Measurements from ENCODE around the gene GNL1.

The GNL1 gene

DNA sequence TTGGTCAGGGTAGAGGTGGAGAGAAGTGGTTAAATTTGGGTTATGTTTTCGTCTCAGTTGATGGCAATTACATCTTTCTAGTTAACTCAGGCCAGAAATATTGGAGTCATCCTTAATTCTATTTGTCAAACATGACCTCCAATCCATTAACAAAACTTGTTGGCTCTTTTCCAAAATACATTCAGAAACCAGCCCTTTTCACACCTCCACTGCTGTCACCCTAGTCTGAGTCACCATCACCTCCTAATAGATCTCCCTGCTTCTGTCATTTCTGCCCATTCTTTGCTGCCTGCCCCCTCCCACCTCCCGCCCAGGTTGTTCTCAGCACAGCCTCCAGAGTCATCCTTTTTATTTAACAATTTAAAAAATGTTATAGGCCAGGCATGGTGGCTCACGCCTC lies 12.0 kb upstream of the GNL1 start:
- DNase-seq (ENCODE audit: low spot score), result peak; percentile 45

DNA sequence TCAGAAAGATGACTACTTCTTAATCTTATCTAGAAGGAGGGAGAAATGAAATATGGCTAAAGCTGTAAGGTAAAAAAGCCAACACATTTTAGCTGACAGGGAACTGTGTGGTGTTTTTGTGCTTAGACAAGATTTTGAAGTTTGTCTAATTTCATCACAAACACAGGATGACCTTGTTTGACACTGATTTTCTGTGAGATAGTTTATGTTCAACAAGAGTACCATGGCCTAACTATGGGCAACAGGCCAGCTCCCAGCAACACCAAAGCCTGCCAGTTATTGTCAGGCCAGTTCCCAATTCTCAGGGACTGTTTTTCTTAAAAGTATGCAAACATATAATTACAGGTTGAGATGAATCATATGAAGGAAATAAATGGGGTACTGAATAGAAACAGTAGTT lies 9.5 kb upstream of the GNL1 start:
- DNase-seq (ENCODE audit: low spot score), result no peak

DNA sequence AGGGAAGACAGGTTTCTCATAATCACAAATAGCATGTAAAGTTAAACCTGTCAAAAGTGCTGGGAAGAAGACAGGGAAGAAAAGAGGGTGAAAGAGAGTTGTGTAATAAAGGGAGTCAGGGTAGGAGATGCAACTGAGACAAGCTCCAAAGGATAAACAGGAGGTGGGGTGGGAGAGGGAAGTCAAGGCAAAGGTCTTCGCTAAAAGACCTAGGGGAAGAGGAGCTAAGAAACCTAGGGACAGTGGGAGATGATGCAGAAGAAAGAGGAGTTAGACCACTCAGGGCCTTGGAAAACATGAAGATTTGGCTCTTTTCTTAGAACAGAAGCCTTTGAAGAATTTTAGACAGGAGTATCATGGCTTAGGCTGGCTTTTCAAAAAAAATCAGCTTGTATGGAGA lies 7.8 kb upstream of the GNL1 start:
- DNase-seq (ENCODE audit: low spot score), result no peak

DNA sequence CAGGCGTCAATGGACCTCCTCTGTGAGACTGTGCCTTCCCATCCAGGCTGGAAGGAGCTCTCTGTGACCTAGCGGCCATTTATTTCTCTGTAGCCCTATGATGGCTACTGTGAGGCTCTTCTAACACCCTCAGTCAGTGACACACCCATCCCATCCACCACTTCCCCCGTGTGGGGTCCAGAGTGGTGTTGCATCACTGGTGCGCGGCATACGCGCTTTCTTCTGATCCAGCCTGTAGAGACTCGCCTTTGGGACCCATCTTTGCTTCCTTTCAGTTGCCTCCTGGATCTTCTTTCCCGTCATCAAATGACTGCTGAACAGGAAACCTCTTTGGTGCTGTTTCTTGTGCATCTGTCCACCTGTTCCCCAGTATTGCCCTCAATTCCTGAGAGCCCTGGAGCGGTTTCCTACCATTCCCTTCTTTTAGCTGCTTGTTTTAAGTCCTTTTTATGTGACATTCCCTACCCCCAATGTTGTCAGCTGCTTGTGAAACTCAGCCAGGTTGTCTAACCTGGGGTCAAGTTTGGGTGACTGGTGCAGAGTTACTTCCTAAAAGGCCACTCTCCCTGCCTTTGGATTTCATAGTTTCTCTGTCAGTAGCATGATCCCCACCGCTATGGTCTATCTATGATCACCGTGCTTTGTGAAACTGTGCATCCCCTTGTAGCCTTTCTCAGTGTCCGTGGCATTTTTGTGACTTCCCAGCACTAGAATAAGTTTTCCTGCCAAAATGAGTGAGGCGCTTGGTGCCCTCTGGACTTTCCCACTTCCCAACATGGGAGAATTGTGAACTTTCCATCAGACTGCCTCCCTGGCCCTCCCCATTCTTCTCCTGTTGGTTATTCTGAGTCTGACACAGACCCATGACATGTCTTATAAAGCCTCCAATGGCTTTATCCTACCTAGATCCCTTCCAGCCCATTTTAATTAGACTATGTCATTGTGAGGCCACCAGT lies 6.5 kb upstream of the GNL1 start:
- DNase-seq (ENCODE audit: low spot score), result no peak

DNA sequence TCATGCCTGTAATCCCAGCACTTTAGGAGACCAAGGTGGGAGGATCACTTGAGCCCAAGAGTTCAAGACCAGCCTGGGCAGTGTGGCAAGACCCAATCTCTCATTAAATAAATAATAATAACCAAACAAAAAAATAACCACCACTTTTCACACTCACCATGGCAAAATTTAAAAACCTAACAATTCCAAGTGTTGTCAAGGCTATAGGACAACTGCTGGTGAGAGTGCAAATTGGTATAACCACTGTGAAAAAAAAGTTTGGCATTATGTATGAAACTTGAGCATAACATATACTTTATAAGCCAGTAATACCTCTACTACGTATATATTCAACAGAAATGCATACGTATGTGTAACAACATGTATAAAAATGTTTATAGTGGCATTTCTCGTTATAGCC lies 4.6 kb upstream of the GNL1 start:
- DNase-seq (ENCODE audit: low spot score), result no peak

DNA sequence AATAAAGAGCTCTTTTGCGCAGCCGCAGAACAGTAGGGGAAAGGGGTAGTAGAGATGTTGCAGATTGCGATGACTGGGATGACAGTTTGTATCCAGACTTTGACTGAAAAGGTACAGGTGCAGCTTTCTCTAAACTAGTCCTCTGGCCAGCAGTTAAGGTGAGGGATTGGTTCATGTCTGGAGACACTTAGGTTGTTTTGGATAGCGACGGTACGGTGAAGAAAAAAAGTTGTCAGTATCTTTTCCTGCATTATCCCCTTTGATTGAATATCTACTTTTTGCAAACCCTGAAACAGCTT lies 1.3 kb upstream of the GNL1 start:
- peak; percentile 54 for DNase-seq (ENCODE audit: low spot score)

DNA sequence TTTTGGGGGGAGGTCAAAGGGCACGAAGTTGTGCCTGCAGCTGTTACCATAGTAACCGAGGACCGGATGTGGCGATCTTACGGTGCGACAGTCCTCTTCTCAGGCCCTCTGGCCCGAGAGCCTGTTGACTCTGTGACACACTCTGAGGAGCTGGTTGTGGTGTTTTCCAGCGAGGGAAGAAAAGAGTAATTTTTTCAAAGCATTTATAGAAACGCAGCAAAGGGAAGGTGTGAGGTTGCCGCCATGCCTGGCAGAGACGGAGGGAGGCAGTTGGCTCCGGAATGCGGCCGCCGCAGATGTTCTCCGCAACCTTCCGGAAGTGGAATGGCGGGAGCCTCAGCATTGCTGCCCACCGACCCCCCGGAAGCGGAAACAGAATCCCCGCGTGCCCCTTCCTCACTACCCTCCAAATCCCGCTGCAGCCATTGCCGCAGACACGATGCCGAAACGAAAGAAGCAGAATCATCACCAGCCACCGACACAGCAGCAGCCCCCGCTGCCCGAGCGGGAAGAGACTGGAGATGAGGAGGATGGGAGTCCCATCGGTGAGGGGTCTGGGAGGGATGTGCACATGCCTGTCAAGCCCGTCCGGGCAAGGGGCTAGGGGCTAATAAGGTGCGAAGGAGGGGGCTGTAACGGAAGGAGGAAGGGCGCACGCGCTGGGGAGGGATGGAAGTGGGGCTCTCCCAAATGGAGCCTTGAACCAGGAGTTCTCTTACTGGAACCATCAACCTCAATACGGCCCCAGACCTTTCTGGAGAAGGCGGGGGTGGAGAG lies 805 bp upstream of the GNL1 start, which contains the start of gene PRR3:
PRR3 (plus strand) TSS at position 390 of the 777 bp plus-strand sequence; CDS start at position 440, 50 bp downstream.
- DNase-seq (ENCODE audit: low spot score), result peak; percentile 92

DNA sequence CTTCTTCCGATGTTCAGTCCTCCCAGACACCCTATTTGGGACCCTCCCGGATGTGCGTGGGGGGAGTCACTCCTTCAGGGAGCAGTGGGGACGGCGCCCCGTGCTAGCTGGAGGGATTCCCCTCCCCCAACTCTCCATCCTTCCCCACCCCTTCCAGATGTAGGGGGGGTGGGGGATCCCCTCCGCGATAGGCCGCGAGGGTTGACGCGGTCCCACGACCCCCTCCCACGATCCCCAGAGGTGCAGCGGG lies 548 bp downstream of the GNL1 start:
- DNase-seq (ENCODE audit: low spot score), result no peak

DNA sequence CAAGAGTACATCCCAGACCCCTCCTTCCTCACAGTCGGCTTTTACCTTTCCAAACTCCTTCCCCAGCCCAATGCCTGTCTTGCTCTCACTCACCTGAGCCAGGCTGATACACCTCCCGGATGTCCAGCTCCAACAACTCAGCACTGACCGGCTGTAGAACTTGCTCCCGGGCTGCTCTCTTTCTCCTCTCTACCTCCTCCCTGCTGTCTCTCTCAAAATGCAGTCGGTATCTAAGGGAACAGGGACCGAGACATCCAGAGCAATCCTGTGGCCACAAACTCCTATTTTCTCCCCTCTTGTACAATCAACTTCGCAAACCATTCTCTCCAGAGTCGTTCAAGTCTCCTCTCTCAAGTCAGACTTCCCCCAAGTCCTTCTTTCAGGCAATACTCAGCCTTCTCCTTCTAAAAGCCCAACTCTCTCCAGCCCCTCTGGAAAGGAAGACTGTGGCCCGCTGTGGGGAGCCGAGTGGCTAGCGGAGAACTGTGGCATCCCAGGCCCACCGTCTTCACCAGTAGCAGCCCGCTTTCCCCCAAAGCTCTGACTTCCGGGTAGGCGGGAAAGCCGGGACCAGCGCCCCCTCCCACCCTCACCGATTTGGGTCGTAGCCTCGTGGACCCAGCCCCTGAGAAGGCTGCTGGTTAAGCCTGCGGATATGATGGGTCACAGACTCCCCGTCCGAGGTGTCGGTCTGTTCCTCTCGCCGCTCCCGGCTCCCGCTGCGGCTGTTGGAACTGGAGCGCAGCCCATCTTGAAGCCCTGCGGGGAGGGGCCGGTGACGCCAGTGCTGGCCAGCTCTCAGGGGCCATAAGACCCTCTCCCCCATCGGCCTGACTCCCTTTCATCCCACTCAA lies 1.1 kb downstream of the GNL1 start:
- peak; percentile 27 for DNase-seq (ENCODE audit: low spot score)

DNA sequence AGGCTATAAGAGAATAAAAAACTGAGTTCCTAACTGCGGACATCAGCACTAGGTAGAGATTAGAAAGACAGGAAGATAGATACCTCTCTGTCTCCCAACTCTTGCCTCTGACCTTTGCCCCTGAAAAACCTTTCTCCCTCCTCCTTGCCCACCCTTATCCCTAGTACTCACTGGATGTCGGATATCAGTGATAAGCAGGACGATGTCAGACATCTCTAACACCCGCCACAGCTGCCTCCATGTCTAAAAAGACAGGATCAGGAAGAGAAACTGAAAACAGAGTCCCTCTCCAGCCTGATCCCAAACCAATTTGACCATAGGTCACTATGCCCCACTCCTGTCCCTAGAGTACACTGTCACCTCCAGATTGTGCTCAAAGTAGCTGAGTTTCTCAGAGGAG lies 1.9 kb downstream of the GNL1 start:
- DNase-seq (ENCODE audit: low spot score), result no peak

DNA sequence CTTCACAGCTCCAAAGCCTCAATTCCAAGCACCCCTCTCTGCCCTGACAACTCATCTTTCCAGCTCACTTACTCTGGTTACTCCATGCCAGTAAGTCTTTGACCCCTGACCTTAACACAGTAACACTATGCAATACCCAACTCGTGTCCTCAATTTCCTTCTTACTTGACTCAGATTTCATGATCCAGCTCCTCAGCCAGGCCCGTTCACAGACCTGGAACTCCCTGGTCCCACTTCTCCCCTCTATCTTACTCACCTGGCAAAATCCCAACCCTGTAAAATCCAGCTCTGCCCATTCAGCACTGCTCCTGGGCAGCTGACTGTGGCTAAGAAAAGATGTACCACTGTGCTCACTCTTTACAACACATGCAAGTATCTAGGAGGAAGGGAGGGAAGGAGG lies 7.9 kb downstream of the GNL1 start:
- DNase-seq (ENCODE audit: low spot score), result peak; percentile 83

DNA sequence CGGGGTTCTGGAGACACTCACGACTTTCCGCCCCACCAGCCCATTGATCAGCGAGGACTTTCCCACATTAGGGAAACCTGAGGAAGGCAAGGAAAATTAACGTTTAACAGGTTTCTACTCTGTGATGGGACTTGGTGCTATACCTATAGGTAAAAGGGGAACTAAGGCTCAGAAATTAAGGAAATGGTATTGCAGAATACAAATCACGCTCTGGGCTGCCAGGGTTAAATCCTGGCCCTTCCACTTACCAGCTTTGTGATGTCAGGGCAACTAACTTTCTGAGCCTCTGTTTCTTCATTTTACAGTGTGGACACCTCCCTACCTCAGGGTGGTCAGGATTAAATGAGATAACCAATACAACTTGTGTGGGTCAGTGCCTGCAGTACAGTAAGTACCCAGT lies 8.8 kb downstream of the GNL1 start:
- DNase-seq (ENCODE audit: low spot score), result no peak

DNA sequence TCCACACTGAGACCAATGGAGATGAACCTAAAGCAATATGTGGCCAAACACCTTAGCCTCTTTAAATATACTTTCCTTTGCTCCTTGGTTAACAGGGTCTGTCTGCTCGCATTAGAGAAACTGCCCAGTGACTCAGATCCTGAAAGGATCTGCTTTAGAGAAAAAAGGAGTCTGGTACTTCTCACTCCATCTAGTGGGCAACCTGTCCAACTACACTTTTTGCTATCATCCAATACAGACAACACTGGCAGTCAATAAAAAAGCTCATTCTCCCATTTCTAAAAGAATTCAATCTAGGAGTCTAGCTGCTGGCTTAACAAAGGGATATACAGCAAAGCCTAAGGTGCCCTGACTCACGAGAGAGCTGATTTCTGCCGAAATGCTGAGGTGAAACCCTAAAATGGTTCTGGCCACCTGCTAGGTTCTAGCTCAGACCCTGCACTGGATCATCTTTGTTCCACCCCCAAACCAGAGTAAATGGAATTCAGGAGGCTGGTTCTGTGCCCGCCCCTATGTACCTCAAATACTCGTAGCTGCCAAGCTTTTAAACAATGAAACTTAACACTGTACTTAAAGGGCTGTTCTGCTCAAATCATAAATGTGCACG lies 11.5 kb downstream of the GNL1 start:
- peak; percentile 73 for DNase-seq (ENCODE audit: low spot score)

DNA sequence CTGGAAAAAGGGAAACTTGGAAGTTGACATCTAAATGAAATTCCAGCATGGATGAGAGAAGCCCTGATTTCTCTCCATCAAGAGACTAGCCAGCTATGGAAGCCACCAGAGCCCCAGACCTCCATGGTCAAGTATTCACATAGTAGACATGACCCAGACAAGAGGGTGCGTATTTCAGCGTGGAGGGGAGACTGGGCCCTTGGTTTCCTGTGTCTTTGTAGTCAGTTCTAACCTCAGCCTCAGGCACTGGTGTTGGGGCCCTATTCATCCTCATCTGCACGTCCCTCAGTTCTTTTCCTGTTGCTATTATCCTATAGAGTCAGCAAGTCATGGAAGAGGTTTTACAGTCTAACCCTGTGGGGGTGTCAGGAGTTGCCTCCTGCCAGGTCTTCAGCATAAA lies 12.5 kb downstream of the GNL1 start:
- no peak for DNase-seq (ENCODE audit: low spot score)

DNA sequence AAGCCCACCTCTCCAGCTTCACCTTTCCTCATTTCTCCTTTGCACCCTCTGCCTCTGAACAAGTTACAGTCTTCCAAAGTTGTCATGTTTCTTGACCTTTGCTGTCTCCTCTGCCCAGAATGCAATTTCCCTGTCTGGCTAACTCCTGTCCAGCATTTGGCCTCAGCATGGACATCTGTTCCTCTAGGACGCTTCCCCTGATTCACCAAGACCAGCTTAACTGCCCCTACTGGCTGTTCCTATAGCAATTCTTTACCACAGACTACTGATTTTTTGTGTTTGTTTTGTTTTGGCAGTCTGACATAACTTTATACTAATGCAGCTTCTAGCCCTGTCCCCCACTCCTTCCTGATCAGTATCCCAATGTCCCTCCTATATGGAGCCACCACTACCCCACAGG lies 13.4 kb downstream of the GNL1 start:
- no peak for DNase-seq (ENCODE audit: low spot score)

DNA sequence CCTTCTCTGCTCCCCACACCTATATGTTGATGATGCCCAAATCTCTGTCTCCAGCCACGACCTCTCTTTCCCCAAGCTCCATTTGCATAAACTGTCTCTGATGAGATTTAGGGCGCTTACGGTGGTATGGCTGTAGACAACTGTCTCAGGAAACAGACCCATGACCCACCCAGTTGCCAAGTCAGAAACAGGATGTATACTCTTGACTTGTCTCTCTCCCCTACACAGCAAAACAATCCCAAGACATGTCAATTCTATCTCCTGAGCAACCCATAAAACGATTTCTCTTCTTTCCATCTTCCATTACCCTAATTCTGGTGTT lies 13.9 kb downstream of the GNL1 start:
- no peak for DNase-seq (ENCODE audit: low spot score)

DNA sequence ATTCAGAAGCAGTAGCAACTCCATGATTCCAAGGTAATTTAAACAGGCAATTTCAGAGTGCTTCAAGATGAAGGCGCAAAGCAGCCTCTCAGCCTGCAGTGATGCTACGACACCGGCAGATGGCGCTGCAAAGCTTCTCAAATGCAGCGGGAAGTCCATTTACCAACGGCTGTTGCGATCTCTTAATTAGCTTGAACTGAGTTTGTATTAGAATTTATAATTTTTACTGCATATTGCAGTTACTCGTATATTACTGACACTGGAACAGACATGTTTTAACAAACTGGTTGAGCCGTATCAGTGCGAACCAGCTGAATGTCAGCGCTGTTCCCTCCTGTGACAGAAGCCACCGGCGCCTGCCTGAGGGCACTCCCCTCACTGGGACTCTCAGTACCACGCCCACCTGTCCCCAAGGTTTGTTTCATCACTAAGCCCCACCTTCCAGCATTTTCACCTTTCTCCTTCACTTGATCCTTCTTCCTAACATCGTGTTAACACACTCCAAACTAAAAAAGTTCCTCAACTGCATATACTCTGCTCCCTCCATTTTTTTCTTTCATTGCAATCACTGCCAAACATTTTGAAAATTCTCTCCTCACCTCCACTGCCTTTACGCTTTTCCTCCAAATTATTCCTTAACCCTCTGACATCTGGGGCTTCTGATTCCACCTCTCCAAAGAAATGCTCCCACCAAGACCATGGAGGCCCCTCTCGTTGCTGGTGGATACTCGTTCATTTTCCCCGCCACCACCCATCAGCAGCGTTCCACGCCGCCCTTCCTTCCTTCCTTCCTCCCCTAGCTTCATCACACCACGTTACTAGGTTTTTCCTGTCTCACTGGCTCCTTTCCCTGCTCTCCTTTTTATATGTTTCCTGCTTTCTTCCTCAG lies 14.5 kb downstream of the GNL1 start:
- DNase-seq (ENCODE audit: low spot score), result peak; percentile 80

DNA sequence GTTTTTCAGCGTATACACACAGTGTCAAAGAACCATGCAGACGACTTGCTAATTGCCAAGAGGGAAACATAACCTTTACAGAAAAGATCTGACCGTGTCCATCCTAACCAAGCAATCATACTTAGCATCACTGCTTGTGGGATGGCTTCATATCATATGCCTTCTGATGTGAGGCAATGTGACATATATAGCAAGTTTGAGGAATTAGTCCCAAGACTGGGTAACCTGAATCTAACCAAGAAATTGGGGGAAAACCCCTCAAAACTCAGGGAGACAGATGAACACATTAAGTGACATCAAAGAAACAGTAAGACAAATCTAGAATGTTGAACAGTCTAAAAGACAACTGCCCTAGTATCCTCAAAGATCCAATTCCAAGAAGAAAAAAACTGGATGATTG lies 18.4 kb downstream of the GNL1 start:
- no peak for DNase-seq (ENCODE audit: low spot score)

DNA sequence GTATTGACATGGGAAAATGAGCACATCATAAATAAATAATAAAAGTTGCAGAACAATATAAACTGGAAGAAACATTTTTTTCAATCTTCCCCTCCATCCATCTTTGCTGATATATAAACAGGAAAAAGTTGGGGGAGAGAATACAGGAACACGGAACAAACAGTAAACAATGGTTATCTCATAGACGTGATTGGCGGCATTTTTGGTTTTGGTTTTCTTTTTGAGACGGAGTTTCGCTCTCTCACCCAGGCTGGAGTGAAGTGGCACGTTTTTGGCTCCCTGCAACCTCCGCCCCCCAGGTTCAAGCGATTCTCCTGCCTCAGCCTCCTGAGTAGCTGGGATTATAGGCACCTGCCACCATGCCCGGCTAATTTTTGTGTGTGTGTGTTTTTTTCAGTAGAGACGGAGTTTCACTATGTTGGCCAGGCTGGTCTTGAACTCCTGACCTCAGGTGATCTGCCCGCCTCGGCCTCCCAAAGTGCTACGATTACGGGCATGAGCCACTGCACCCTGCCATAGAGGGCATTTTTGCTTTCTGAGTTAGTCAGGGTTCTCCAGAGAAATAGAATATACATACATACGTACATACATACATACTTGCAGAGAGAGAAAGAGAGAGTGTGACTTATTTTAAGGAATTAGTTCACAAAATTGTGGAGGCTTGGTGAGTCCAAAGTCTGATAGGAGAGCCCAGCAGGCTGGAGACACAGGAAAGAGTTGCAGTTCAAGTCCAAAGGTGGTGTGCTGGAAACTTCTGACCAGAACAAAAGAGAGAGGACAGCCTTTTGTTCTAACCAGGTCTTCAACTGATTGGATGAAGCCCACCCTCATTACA lies 22.6 kb downstream of the GNL1 start:
- DNase-seq (ENCODE audit: low spot score), result no peak

DNA sequence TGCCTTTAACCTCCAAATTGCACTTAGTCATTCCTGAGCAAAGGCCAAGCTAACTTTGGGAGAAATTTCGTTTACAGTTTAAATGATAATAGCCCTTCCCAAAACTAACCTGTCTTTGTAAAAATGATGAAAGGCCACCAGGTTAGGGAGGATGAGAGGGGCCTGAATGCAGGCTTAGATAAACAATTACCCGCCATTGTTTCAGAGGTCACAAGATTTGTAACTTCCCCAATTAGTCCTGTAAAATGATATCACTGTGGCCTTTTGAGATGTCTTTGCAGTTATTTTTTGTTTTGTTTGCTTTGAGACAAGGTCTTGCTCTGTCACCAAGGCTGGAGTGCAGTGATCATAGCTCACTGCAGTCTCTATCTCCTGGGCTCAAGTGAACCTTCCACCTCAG lies 26.3 kb downstream of the GNL1 start:
- DNase-seq (ENCODE audit: low spot score), result no peak
